Prostate gland (tissue), 2 donors: ENCODE data around the gene OSBPL3.

Experiments
- POLR2A ChIP-seq: fragments of 450-650 bp; IDR thresholded peaks from one replicate; pipeline ENCODE4 v1.6.1; 2016; ENCODE audit warnings: antibody characterized with exemption, mild to moderate bottlenecking
- POLR2AphosphoS5 ChIP-seq: sonication (generic); formaldehyde crosslinking; IDR thresholded peaks from one replicate; pipeline ENCODE4 v1.6.1; 2017; ENCODE audit warnings: antibody characterized with exemption
- TF ChIP-seq, protein P1 (sequence below), 4 experiments: fragments of 200-600 bp in 2 of 4; fragments of 450-650 bp in 2 of 4; sonication (generic) in 2 of 4; IDR thresholded peaks; 1 replicate in 3 of 4; 2 replicates in 1 of 4; pipeline ENCODE4 v1.5.1; 2016 to 2019; ENCODE audit warnings: antibody characterized with exemption in 4 of 4, mild to moderate bottlenecking in 2 of 4, moderate library complexity in 2 of 4

DNA sequence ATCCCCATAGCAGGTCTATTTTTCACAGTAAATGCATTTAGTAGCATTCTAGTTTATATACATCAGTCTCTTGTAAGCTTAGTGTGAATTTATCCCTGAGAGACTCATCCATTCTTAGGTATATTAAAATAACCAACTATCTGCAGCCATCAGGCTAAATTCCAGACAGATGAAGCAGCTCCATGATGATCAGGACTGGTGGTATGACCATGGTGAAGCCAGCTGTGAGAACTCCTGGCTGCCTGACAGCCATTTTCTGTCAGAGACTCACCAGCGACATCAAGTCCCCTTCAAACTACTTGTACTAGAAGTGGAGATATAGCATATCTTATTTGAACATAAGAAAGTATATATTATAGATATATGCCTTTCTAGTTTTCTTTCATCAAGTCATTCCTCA lies 152.4 kb downstream of the OSBPL3 start:
- TF ChIP-seq, protein P1, sequence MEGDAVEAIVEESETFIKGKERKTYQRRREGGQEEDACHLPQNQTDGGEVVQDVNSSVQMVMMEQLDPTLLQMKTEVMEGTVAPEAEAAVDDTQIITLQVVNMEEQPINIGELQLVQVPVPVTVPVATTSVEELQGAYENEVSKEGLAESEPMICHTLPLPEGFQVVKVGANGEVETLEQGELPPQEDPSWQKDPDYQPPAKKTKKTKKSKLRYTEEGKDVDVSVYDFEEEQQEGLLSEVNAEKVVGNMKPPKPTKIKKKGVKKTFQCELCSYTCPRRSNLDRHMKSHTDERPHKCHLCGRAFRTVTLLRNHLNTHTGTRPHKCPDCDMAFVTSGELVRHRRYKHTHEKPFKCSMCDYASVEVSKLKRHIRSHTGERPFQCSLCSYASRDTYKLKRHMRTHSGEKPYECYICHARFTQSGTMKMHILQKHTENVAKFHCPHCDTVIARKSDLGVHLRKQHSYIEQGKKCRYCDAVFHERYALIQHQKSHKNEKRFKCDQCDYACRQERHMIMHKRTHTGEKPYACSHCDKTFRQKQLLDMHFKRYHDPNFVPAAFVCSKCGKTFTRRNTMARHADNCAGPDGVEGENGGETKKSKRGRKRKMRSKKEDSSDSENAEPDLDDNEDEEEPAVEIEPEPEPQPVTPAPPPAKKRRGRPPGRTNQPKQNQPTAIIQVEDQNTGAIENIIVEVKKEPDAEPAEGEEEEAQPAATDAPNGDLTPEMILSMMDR (IDR thresholded peaks at IDR 0.05), result no peak
- TF ChIP-seq POLR2A, result no peak
- TF ChIP-seq POLR2AphosphoS5, result no peak
